ENCODE results near the gene NECAP2.
"Not testable (repeated sequence)": the region's sequence is repeated elsewhere in the genome, so short reads cannot be mapped to it uniquely, and the experiment has no call there.

Gene NECAP2

GRCh38 chr1:16498573-16499413 is 58.3 kb downstream of the NECAP2 start:
- DNase-seq, result peak; percentile 81

- DNase-seq, result not testable (repeated sequence)
Measured at GRCh38 chr1:16500466-16500865, 59.9 kb downstream of the NECAP2 start.

- DNase-seq, result not testable (repeated sequence)
Measured at GRCh38 chr1:16500975-16501374, 60.5 kb downstream of the NECAP2 start.

GRCh38 chr1:16501446-16501845 is 60.9 kb downstream of the NECAP2 start:
- not testable (repeated sequence) for DNase-seq

GRCh38 chr1:16503494-16503893 is 63.0 kb downstream of the NECAP2 start:
- no peak for DNase-seq

- DNase-seq, result not testable (repeated sequence)
Measured at GRCh38 chr1:16505870-16506269, 65.3 kb downstream of the NECAP2 start.

- not testable (repeated sequence) for DNase-seq
Measured at GRCh38 chr1:16506364-16507136, 66.0 kb downstream of the NECAP2 start.

- DNase-seq, result peak; percentile 26
Measured at GRCh38 chr1:16508861-16509445, 68.4 kb downstream of the NECAP2 start.
